ENCODE measurements around the gene GMPS.
"Not testable (repeated sequence)": the region's sequence is repeated elsewhere in the genome, so short reads cannot be mapped to it uniquely, and the experiment has no call there.

The GMPS gene

GRCh38 chr3:155870133-155870944 lies at the start of gene GMPS:
TSS of gene GMPS (plus strand) at chr3:155870650. CDS start at chr3:155870871, 221 bp downstream.
- peak; percentile 92 to 97 for DNase-seq (ENCODE audit: low read depth in 2 of 2)

GRCh38 chr3:155828490-155829098 lies 41.9 kb upstream of the GMPS start:
- not testable (repeated sequence) for DNase-seq (ENCODE audit: low read depth in 2 of 2)

- no peak for DNase-seq (ENCODE audit: low read depth in 2 of 2)
These were observed 34.9 kb upstream of the GMPS start for GRCh38 chr3:155835341-155836071.

GRCh38 chr3:155843569-155843968 lies 26.9 kb upstream of the GMPS start:
- DNase-seq (ENCODE audit: low read depth in 2 of 2), result no peak

GRCh38 chr3:155846119-155846518 lies 24.3 kb upstream of the GMPS start:
- DNase-seq (ENCODE audit: low read depth in 2 of 2), result no peak

- DNase-seq (ENCODE audit: low read depth in 2 of 2), result no peak
These were observed 22.5 kb upstream of the GMPS start for GRCh38 chr3:155847993-155848392.

- DNase-seq (ENCODE audit: low read depth in 2 of 2), result not testable (repeated sequence)
These were observed 21.0 kb upstream of the GMPS start for GRCh38 chr3:155849404-155849803.

- no peak for DNase-seq (ENCODE audit: low read depth in 2 of 2)
These were observed 18.1 kb upstream of the GMPS start for GRCh38 chr3:155852341-155852740.

GRCh38 chr3:155853214-155854140 lies 17.0 kb upstream of the GMPS start:
- no peak for DNase-seq (ENCODE audit: low read depth in 2 of 2)

- DNase-seq (ENCODE audit: low read depth in 2 of 2), result peak; percentile 95 to 98
These were observed 16.1 kb upstream of the GMPS start, which contains the start of gene SLC33A1 for GRCh38 chr3:155854141-155854940. TSS of gene SLC33A1 (minus strand) at chr3:155854427. CDS start at chr3:155853997, 430 bp downstream.

GRCh38 chr3:155859859-155860258 lies 10.6 kb upstream of the GMPS start:
- DNase-seq (ENCODE audit: low read depth in 2 of 2), result no peak

- DNase-seq (ENCODE audit: low read depth in 2 of 2), result not testable (repeated sequence)
These were observed 10.0 kb upstream of the GMPS start for GRCh38 chr3:155860424-155860823.

- no peak for DNase-seq (ENCODE audit: low read depth in 2 of 2)
These were observed 8.8 kb upstream of the GMPS start for GRCh38 chr3:155861476-155862183.

GRCh38 chr3:155862290-155862982 lies 8.0 kb upstream of the GMPS start:
- DNase-seq (ENCODE audit: low read depth in 2 of 2), result peak in 1 of 2 donors; percentile 28

GRCh38 chr3:155863072-155863784 lies 7.2 kb upstream of the GMPS start:
- DNase-seq (ENCODE audit: low read depth in 2 of 2), result no peak

GRCh38 chr3:155869691-155870090 lies 759 bp upstream of the GMPS start:
- no peak for DNase-seq (ENCODE audit: low read depth in 2 of 2)

GRCh38 chr3:155870945-155871745 lies 695 bp downstream of the GMPS start:
- DNase-seq (ENCODE audit: low read depth in 2 of 2), result peak; percentile 34 to 46

- DNase-seq (ENCODE audit: low read depth in 2 of 2), result no peak
These were observed 1.3 kb downstream of the GMPS start for GRCh38 chr3:155871746-155872158.
